Activated T-helper 1 cell treated with anti-CD3 and anti-CD28 coated beads, Interleukin-12 subunit alpha, Interleukin-12 subunit beta, Interleukin-2, Interleukin-4 antibody, amounts not matched to agents 30 ng/mL and 10 ng/mL and 1 ng/mL, durations not matched to agents 14 hours and 24 hours and 36 hours (primary cell): ENCODE data around the gene RNF20. TPM values are rescaled to one million over a fixed set of nuclear protein-coding genes. Genes with fewer than 3 reads are reported as not detected.

Experiments used
- total RNA-seq: library from RNA; stranded (reverse); gene quantifications from 2 replicates; pipeline ENCODE4 v1.2.3, GENCODE V29; 2022

Gene RNF20
- total RNA-seq, 1 donor from 2014 or later, result 45.9 TPM

Other genes with a start within 250 kb of the RNF20 start
- gene BAAT, start 148.8 kb upstream of the RNF20 start, total RNA-seq, result 0.08 TPM in 1 of 2 replicates, not detected in the other
- gene MRPL50, start 135.2 kb upstream of the RNF20 start, total RNA-seq, result 16.3 and 16.6 TPM in 2 replicates
- 11.7 and 11.8 TPM in 2 replicates for gene ZNF189, start 135.0 kb upstream of the RNF20 start, total RNA-seq
- gene ALDOB, start 98.1 kb upstream of the RNF20 start, total RNA-seq, result not detected in 2 replicates
- gene PPP3R2, start 61.1 kb downstream of the RNF20 start, total RNA-seq, result not detected in 2 replicates
- gene GRIN3A, start 204.8 kb downstream of the RNF20 start, total RNA-seq, result not detected in 2 replicates